GM21737 (cell line): ENCODE data around the gene USP26.
"Not testable (repeated sequence)": the region's sequence is repeated elsewhere in the genome, so short reads cannot be mapped to it uniquely, and the experiment has no call there.

Source experiments
- ATAC-seq: cut with Tn5 transposase; IDR thresholded peaks from one replicate; pipeline ENCODE4 v1.9.1; 2021; ENCODE audit warnings: mild to moderate bottlenecking, moderate library complexity; ENCODE audit not compliant: unreplicated experiment

USP26 gene

GRCh38 chrX:133044145-133044786 is 52.6 kb downstream of the USP26 start:
- ATAC-seq: not testable (repeated sequence)

- no peak for ATAC-seq
Measured at GRCh38 chrX:133042260-133042659, 54.6 kb downstream of the USP26 start.

DNA sequence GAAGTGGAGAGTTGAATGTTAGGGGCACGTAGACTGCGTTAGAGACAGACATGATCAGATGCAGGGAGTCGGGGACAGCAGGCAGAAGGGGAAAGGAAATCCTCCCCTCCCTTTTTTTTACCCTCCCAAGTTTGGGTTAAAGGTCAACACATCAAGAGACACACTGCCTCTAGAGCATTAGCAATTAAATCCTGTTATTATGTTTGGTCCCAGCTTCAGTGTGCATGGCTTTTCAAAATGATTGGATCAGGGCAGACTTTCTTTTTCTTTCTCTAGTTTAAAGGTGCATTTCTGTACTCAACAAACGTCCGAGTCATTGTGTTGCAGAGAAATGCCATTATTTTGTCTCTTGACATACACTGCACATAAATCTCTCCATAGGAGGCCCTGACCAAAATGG is 63.9 kb downstream of the USP26 start:
- no peak for ATAC-seq

- ATAC-seq: no peak
Measured at GRCh38 chrX:133018229-133018628, 78.7 kb downstream of the USP26 start.

- ATAC-seq: no peak
Measured at GRCh38 chrX:133007458-133007857, 89.5 kb downstream of the USP26 start.

DNA sequence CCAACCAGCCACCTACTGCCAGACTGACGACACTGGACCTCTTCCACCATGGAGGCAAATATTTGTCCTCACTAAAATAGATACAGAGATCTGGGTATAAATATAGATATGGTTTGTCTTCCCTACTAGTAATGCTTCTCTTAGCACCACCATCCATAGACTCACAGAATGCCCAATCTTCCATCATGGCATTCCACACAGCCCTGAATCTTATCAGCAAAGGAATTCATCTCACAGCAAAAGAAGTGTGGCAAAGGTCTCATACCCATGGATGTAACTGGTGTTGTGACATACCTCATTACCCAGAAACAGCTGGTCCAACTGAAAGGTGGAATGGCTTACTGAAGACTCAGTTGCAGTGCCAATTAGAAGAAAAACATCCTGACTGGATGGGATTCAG is 91.3 kb downstream of the USP26 start:
- ATAC-seq: no peak

GRCh38 chrX:133005042-133005441 is 91.9 kb downstream of the USP26 start:
- ATAC-seq: no peak

GRCh38 chrX:132999209-132999608 is 97.7 kb downstream of the USP26 start:
- no peak for ATAC-seq

GRCh38 chrX:132990835-132991234 is 106.1 kb downstream of the USP26 start:
- no peak for ATAC-seq

- no peak for ATAC-seq
Measured at GRCh38 chrX:132986556-132986955, 110.4 kb downstream of the USP26 start.

DNA sequence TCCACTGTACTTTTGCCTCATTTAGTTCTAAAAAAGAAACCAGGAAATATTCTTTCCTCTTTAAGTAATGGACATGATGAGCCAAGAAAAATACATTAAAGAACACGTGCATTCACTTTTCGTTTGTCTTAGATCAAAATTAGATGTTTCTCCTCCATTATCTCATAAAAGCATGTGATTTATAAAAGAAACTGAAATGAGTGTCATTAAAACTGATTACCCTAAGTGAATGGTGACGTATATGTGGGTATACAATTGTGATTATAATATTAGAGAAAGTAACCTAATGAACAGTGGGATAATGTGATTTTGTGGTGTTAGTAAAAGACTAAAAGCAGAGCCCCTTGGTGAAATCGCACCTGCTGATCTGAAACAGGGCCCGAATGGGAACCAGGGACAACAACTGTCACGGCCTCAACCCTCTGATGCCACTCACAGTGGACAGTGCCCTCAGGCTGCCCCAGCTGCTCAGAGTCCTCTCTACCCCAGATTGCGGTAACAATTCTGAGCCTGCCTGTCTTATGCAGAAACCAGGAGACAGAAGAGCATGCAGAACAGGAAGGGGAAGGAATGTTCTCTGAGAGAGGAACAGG is 112.8 kb downstream of the USP26 start:
- ATAC-seq: no peak

GRCh38 chrX:132983496-132983895 is 113.4 kb downstream of the USP26 start:
- ATAC-seq: no peak

- not testable (repeated sequence) for ATAC-seq
Measured at GRCh38 chrX:132980035-132980434, 116.9 kb downstream of the USP26 start.
